ENCODE results near the gene CHST15. TPM values are rescaled to one million over a fixed set of nuclear protein-coding genes. Genes with fewer than 3 reads are reported as not detected.

The CHST15 gene
- total and polyA plus RNA-seq, 4 donors, result 5.4 to 45.3 (median 36.7) TPM

GRCh38 chr10:124044143-124044862 is 49.1 kb downstream of the CHST15 start:
- H3K4me1 ChIP-seq (ENCODE audit: control insufficient read depth in 5 of 5, insufficient read depth in 5 of 5, low read length in 5 of 5), result peaks cover 0 to 12% (median 3%) of the 10 kb centered on the region in 5 donors
- TF ChIP-seq CTCF (IDR thresholded peaks at IDR 0.05; ENCODE audit: control extremely low read depth, extremely low read depth), result no peak
- no peak for DNase-seq
- H3K9me3 ChIP-seq (ENCODE audit: control insufficient read depth in 4 of 4, insufficient read depth in 3 of 4, low read length in 3 of 4), result peaks cover 0 to 2% (median 0%) of the 10 kb centered on the region in 4 donors
- WGBS, 2 donors, result 96 to 97% methylated on average over 40 of the region's 40 CpGs
- H3K9ac ChIP-seq (ENCODE audit: insufficient read depth in 1 of 2, low read length in 2 of 2), result no peak overlapping the region
- H3K36me3 ChIP-seq (ENCODE audit: control insufficient read depth in 4 of 4, insufficient read depth in 4 of 4, low read length in 4 of 4), result peaks cover 0 to 26% (median 0%) of the 10 kb centered on the region in 4 donors
- no peak for ATAC-seq (ENCODE audit: insufficient read depth, low FRiP score)
- H3K27me3 ChIP-seq (ENCODE audit: control insufficient read depth in 3 of 3, insufficient read depth in 3 of 3, low read length in 2 of 3), result no peaks in the 10 kb centered on the region
- H3K4me3 ChIP-seq, result no peak overlapping the region
- H3K27ac ChIP-seq (ENCODE audit: low read depth in 1 of 2, low read length in 1 of 2), result no peak overlapping the region

GRCh38 chr10:124043310-124044142 is 49.9 kb downstream of the CHST15 start:
- Histone ChIP-seq H3K27ac (ENCODE audit: low read depth in 1 of 2, low read length in 1 of 2) (no peak overlapping the region), H3K4me3 (no peak overlapping the region), H3K36me3 (ENCODE audit: control insufficient read depth in 4 of 4, insufficient read depth in 4 of 4, low read length in 4 of 4) (peaks cover 0 to 27% (median 0%) of the 10 kb centered on the region in 4 donors), H3K27me3 (ENCODE audit: control insufficient read depth in 3 of 3, insufficient read depth in 3 of 3, low read length in 2 of 3) (no peaks in the 10 kb centered on the region), H3K4me1 (ENCODE audit: control insufficient read depth in 5 of 5, insufficient read depth in 5 of 5, low read length in 5 of 5) (peaks cover 0 to 15% (median 3%) of the 10 kb centered on the region in 5 donors), H3K9ac (ENCODE audit: insufficient read depth in 1 of 2, low read length in 2 of 2) (no peak overlapping the region), H3K9me3 (ENCODE audit: control insufficient read depth in 4 of 4, insufficient read depth in 3 of 4, low read length in 3 of 4) (peaks cover 0 to 2% (median 0%) of the 10 kb centered on the region in 4 donors)
- DNase-seq (no peak), ATAC-seq (ENCODE audit: insufficient read depth, low FRiP score) (no peak)
- TF ChIP-seq CTCF (IDR thresholded peaks at IDR 0.05; ENCODE audit: control extremely low read depth, extremely low read depth), result no peak
- WGBS, 2 donors, result 68 to 70% methylated on average over 11 to 12 of the region's 12 CpGs

- Histone ChIP-seq H3K9ac (ENCODE audit: insufficient read depth in 1 of 2, low read length in 2 of 2) (no peak overlapping the region), H3K4me1 (ENCODE audit: control insufficient read depth in 5 of 5, insufficient read depth in 5 of 5, low read length in 5 of 5) (peaks cover 0 to 17% (median 2%) of the 10 kb centered on the region in 5 donors)
- no peak for TF ChIP-seq CTCF (IDR thresholded peaks at IDR 0.05; ENCODE audit: control extremely low read depth, extremely low read depth)
Measured at GRCh38 chr10:124042656-124043309, 50.6 kb downstream of the CHST15 start.

More at GRCh38 chr10:124042656-124043309, 50.6 kb downstream of the CHST15 start:
- Histone ChIP-seq H3K27me3 (ENCODE audit: control insufficient read depth in 3 of 3, insufficient read depth in 3 of 3, low read length in 2 of 3) (no peaks in the 10 kb centered on the region), H3K27ac (ENCODE audit: low read depth in 1 of 2, low read length in 1 of 2) (no peak overlapping the region), H3K36me3 (ENCODE audit: control insufficient read depth in 4 of 4, insufficient read depth in 4 of 4, low read length in 4 of 4) (peaks cover 0 to 29% (median 0%) of the 10 kb centered on the region in 4 donors), H3K4me3 (no peak overlapping the region), H3K9me3 (ENCODE audit: control insufficient read depth in 4 of 4, insufficient read depth in 3 of 4, low read length in 3 of 4) (peaks cover 0 to 2% (median 0%) of the 10 kb centered on the region in 4 donors)
- 71 to 75% methylated on average over 8 of the region's 8 CpGs for WGBS, 2 donors
- DNase-seq (no peak), ATAC-seq (ENCODE audit: insufficient read depth, low FRiP score) (no peak)
